Glomerular visceral epithelial cell (primary cell): ENCODE measurements around the gene SPNS2.
A peak's percentile ranks its signal among the peaks of the same experiment; 100 is the strongest.

Experiments
- DNase-seq: peaks from one replicate; pipeline ENCODE4 v3.0.0-alpha.2; 2016; ENCODE audit errors: extremely low spot score

SPNS2 gene

GRCh38 chr17:4503283-4504025 lies 4.8 kb downstream of the SPNS2 start:
- DNase-seq: no peak

DNA sequence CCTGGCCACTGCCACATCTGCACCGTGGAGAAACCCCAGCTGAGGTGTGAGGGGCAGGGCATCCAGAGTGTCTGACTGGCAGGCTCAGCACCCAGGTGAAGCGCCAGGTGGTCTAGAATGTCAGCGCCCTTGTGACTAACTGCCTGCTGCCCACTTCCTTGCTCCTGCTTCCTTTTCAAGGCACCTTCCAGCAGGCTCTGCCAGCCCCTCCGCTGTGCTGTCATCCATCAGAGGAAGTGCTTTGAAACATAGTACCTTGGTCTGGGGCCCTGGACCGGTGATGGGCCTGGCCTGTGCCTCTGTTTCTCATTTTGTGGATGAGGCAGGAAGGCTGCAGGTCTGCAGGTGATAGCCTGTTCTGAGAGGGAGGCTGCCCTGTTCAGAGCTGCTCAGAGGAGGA lies 5.5 kb downstream of the SPNS2 start:
- DNase-seq: no peak

DNA sequence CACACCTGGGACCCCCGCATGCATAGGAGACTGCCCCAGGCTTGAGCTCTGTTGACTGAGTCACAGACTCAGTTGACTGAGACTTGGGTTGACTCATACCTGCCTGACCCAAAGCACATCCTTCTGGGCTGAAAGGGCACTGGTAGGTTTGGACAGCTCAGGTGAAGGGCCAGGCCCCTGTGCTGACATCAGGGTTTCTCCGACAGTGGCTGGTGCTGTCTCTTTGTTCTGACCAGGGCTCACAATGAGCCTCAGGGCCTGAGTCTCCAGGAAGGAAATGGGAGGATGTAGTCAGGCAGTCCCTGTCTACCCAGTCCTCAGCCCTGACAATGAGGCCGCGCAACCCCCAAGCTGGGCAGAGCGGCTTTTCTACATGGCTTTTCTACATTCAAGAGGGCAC lies 6.5 kb downstream of the SPNS2 start:
- no peak for DNase-seq

- no peak for DNase-seq
These were observed 7.6 kb downstream of the SPNS2 start for GRCh38 chr17:4506175-4506813.

- no peak for DNase-seq
These were observed 8.2 kb downstream of the SPNS2 start for GRCh38 chr17:4506892-4507291.

DNA sequence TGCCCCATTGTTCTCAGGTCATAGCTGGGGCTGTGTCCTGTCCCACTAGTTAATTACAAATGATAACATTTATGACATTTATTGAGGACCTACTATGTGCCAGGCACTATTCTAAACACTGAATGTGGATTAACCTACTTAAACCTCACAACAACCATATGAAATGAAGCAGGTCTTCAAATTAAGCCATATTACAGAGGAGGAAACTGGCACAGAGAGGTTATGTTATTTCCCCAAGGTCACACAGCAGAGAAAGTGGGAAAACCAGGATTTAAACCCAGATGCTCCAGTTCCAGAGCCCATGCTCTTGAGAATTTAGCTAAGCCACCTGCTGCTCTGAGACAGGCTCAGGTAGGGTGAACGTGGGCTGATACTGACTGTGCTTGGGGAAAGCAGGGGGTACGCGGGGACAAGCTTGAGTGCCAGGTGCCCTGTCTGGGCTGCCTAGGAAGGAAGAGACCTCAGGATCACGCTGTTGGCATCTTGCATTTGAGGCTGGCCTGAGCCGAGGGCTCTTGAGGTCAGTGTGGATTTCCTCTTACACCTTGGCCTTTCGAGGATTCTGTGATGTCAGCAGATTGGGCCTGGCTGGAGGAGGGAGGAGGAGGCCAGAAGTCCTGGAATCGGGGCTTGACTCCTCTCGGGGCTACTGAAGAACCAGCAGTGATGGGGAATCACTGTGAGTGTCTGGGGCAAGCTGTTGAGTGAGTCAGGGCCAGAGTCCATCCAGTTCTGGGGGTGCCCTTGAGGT lies 8.9 kb downstream of the SPNS2 start:
- no peak for DNase-seq

DNA sequence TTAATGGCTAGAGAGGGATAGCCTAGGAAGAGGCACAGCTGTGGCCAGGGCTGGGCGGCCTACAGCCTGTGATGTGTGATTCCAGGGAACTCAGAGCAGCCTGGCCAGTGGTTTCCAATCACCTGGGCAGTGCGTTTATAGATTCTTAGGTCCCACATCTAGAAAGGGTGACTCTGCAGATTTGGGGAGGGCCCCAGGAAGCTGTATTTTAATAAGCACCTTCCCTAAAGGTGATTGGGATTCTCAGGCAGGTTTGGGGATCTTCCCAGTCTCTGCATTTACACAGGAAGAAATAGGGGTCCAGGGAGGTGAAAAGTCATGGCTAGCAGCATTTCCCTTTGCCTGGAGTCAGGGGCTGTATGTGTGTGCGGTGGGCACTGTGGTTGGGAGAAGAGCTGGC lies 9.5 kb downstream of the SPNS2 start:
- DNase-seq: no peak

DNA sequence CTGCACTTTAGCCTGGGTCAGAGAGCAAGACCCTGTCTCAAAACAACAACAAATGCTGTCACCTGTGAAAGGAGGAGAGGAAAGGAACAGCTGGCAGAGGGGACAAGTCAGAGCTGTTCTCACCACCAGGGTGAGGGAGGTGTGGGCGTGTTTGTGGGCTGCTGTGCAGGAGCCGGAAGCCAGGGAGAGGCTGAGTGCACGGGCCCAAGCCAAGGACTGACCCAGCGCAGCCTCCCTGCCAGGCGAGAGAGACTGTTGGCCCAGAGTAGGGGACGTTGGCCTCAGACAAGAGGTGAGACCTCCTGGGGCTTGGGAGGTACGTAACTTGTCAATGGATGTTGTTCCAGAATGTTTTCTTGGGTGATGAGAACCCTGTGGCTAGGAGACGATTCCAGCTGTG lies 10.7 kb downstream of the SPNS2 start:
- peak; percentile 21 for DNase-seq

DNA sequence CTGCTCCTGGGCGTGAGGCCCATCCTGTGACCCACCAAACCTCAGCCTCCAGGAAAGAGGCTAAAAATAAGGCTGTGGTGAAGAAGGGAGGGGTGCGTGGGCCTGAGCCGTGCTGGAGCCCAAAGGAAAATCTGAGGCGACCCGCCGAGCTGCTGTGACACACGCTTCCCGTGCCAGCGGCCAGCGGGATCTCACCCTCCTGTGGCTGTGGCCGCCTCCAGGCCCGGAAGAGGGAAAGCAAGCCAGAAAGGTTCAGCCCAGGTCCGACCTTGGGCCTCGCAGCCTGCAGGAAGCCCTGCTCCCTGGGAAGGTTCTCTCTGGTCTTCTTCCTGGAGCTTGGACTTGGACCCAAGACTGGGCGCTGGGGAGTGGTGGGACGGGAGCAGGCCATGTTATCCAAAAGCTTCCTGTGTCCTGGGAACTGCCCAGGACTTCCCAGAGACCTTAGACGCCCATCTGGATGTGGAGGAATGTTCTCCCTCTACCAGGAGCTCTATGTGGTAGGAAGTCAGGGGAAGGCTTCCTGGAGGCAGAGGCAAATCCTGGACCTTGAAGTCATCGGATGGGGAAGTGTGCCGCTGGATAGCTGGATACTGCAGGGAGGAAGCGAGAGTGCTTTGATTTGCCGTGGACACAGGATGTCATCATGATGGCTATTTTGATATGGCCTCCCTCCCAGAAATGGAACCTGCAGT lies 11.4 kb downstream of the SPNS2 start:
- DNase-seq: no peak

- DNase-seq: no peak
These were observed 11.9 kb downstream of the SPNS2 start for GRCh38 chr17:4510618-4510941.

DNA sequence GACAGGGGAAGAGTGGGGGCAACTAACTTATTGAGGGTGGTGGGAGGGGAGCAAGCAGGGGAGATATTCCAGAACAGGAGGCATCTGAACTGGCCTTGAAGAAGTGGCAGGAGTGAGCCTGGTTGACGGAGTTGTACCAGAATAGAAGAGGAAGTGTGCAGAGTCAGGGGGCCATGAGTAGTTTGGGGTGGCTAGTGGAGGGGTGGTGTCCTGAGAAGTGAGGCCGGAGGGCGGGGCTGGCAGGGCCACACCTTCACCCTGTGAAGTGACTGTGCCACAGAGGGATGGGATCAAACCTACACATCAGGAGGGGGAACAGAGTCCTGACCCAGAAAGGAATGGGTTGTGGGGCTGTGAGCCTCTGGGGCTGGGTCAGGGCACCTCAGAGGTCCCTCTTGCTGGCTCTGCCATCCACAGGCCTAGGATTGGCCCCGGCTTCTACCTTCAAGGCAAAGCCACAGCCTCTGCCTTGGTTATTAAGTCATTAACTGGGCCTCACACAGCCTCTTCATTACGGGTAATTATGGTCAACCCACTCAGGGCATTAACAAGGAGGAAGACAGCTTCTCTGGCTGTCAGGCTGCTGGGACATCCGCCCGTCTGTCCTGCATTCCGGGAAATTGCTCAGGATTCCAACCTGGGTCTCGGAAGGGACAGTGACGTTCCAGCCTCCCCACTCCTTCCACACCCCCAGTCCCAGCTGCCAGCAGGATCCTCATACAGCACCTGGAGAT lies 12.7 kb downstream of the SPNS2 start:
- DNase-seq: no peak

DNA sequence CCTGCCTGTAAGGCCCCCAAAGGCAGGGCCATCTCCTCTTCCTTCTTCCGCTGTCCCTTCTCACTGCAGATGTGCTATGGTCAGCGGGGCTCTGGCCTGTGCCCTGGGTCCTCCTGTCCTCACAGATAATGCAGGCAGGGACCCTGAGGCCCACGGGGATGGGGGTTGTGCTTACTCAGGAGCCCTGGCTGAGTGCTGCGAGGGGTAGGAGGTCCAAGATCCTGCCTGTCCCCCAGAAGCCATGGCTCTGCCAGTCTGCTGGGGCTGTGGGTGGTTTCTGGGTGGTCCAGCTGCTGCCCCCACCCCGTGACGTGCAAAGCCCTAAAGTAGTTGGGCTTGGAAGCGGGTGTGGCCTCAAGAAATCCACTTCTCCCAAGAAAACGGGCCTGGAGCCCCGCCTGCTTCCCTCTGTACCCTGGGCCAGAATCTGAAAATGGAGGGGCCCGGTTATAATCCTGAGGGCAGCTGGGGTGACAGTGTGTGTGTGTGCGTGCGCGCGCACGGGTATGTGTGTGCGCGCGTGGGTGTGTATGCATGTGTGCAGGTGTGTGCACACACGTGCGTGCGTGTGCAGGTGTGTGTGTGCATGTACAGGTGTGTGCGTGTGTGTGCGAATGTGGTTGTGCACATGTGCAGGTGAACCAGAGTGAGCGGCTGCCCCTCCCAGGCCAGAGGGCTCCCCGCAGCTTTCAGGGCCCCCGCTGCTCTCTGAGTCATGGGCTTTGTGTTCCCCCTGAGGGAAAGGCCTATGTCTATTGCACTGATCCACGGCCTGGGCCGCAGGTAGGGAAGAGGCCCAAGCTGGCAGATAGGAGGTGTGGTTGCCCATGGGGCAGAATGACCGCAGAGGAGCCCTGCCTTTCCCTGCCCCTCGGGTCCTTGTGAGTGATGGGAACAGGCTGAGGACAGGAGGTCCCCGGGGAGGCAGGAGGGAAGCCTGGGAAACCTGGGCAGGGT lies 13.8 kb downstream of the SPNS2 start:
- no peak for DNase-seq

- no peak for DNase-seq
These were observed 14.7 kb downstream of the SPNS2 start for GRCh38 chr17:4513113-4514032.

GRCh38 chr17:4514206-4514605 lies 15.5 kb downstream of the SPNS2 start:
- no peak for DNase-seq

GRCh38 chr17:4514779-4515178 lies 16.1 kb downstream of the SPNS2 start:
- DNase-seq: no peak

GRCh38 chr17:4515501-4515900 lies 16.8 kb downstream of the SPNS2 start:
- no peak for DNase-seq

- DNase-seq: no peak
These were observed 18.1 kb downstream of the SPNS2 start for GRCh38 chr17:4516735-4517134.

DNA sequence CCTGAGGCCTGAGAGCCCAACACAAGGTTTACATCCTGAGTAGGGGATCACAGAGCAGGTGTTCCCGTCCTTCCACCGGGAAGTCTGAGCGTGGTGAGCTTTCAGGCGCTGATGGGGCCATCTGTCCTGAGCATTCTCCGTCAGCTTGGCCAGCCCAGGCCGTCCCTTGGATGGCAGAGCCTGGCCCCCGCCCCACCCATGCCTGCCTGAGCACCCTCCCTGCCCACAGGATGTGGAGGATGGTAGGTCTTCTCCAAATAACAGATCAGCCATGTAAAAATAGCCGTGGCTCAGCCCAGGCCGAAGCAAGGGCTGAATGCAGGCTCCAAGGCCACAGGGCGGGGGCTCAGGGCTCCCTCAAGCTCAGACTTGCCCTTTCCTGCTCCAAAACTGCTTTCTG lies 20.2 kb downstream of the SPNS2 start:
- DNase-seq: no peak

- no peak for DNase-seq
These were observed 20.7 kb downstream of the SPNS2 start for GRCh38 chr17:4519361-4519788.
